Astrocyte (in vitro differentiated cells and primary cell): ENCODE measurements around the gene COA8.

Experiments used
- EZH2 ChIP-seq: IDR thresholded peaks from 2 replicates; pipeline ENCODE4 v1.6.1; 2012; ENCODE audit warnings: mild to moderate bottlenecking, low read length, inconsistent platforms; ENCODE audit not compliant: insufficient read depth
- TF ChIP-seq, protein P1 (sequence below): IDR thresholded peaks from 2 replicates; pipeline ENCODE4 v1.5.1; 2011; ENCODE audit warnings: low read depth, mild to moderate bottlenecking, inconsistent platforms, low read length, moderate library complexity; ENCODE audit not compliant: insufficient read depth

DNA sequence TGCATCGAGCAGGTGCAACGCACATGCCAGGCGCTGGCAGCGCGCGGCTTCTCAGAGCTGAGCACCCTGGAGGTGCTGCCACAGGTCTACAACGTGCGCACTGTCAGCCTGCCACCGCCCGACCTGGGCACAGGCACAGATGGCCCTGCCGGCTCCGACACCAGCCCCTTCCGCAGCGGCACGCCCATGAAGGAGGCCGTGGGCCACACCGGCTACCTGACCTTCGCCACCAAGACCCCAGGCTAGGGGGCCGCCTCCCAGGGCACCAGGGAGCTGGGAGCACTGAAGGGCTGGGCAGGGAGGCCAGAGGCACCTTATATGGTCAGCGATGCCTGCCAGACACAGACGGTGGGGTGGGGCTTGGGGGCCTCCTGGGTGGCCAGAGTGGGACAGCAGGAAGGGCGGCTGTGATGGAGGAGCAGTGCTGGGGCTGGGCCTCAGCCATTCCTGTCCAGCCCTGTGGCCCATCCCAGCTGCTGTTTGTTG, 28.1 kb upstream of the COA8 start:
- TF ChIP-seq EZH2 = no peak
- TF ChIP-seq, protein P1, sequence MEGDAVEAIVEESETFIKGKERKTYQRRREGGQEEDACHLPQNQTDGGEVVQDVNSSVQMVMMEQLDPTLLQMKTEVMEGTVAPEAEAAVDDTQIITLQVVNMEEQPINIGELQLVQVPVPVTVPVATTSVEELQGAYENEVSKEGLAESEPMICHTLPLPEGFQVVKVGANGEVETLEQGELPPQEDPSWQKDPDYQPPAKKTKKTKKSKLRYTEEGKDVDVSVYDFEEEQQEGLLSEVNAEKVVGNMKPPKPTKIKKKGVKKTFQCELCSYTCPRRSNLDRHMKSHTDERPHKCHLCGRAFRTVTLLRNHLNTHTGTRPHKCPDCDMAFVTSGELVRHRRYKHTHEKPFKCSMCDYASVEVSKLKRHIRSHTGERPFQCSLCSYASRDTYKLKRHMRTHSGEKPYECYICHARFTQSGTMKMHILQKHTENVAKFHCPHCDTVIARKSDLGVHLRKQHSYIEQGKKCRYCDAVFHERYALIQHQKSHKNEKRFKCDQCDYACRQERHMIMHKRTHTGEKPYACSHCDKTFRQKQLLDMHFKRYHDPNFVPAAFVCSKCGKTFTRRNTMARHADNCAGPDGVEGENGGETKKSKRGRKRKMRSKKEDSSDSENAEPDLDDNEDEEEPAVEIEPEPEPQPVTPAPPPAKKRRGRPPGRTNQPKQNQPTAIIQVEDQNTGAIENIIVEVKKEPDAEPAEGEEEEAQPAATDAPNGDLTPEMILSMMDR = no peak
